A673 (cell line): ENCODE measurements around the gene DCLRE1B. TPM values are rescaled to one million over a fixed set of nuclear protein-coding genes. Genes with fewer than 3 reads are reported as not detected.

Experiments used
- BruUV-seq: library from RNA; stranded (reverse); fragments of 400-500 nt; replicated peaks from 2 replicates; lab custom pipeline; 2021; lab: Mats Ljungman, UMichigan
- CTCF ChIA-PET: fragments of 300-600 bp; sonication (Branson Sonifier 250); formaldehyde crosslinking; loops from one replicate; lab custom pipeline; 2022; ENCODE audit warnings: antibody characterized with exemption; lab: Charles Lee
- POLR2A ChIA-PET: fragments of 300-600 bp; sonication (Branson Sonifier 250); formaldehyde crosslinking; loops from one replicate; lab custom pipeline; 2022; ENCODE audit warnings: antibody characterized with exemption; ENCODE audit not compliant: low non-redundant PET; lab: Charles Lee
- DNase-seq: peaks from one replicate; pipeline ENCODE4 v3.0.0-alpha.2; 2015; ENCODE audit warnings: low spot score
- H3K27ac ChIP-seq: fragments of 200-600 bp; sonication (generic); 2 replicates; pipeline ENCODE4 v1.5.1; 2016; ENCODE audit warnings: mixed run types, low read depth, mild to moderate bottlenecking, mixed read lengths, antibody characterized with exemption, low read length; ENCODE audit not compliant: poor library complexity, severe bottlenecking
- H3K27me3 ChIP-seq: fragments of 200-600 bp; sonication (generic); replicated peaks from 2 replicates; pipeline ENCODE4 v1.6.1; 2017; ENCODE audit warnings: mixed run types, low read depth, mild to moderate bottlenecking, mixed read lengths, antibody characterized with exemption, low read length; ENCODE audit not compliant: insufficient read depth, poor library complexity
- H3K36me3 ChIP-seq: fragments of 200-600 bp; sonication (generic); 2 replicates; pipeline ENCODE4 v1.6.1; 2016; ENCODE audit warnings: mixed run types, mild to moderate bottlenecking, mixed read lengths, antibody characterized with exemption, low read length; ENCODE audit not compliant: insufficient read depth, poor library complexity, severe bottlenecking
- H3K4me1 ChIP-seq: fragments of 200-600 bp; sonication (generic); 2 replicates; pipeline ENCODE4 v1.6.1; 2017; ENCODE audit warnings: mixed run types, mild to moderate bottlenecking, mixed read lengths, antibody characterized with exemption, low read length; ENCODE audit not compliant: insufficient read depth, poor library complexity, severe bottlenecking
- H3K4me3 ChIP-seq: fragments of 200-600 bp; sonication (generic); 2 replicates; pipeline ENCODE4 v1.5.1; 2016; ENCODE audit warnings: low read depth, mixed run types, mild to moderate bottlenecking, mixed read lengths, low read length; ENCODE audit not compliant: poor library complexity, severe bottlenecking
- H3K9me3 ChIP-seq: fragments of 200-600 bp; sonication (generic); 2 replicates; pipeline ENCODE4 v1.6.1; 2016; ENCODE audit warnings: mixed run types, low read depth, mild to moderate bottlenecking, mixed read lengths, antibody characterized with exemption, low read length; ENCODE audit not compliant: poor library complexity, severe bottlenecking
- EZH2 ChIP-seq: fragments of 200-600 bp; sonication (generic); IDR thresholded peaks from 2 replicates; pipeline ENCODE4 v1.6.1; 2017; ENCODE audit warnings: borderline replicate concordance, low read depth, mild to moderate bottlenecking, mixed read lengths, antibody characterized with exemption, low read length; ENCODE audit not compliant: poor library complexity, severe bottlenecking
- intact Hi-C: fragments of 100-400 bp; cut with micrococcal nuclease; formaldehyde crosslinking; loops from one replicate; pipeline ENCODE4 v1.10.0; 2022; ENCODE audit not compliant: unreplicated experiment
- total RNA-seq: library from RNA; stranded (reverse); gene quantifications from 2 replicates; pipeline ENCODE4 v1.2.3, GENCODE V29; 2021
- TF ChIP-seq, protein P1 (sequence below): fragments of 300-800, 200-600 bp; sonication (generic); conservative IDR thresholded peaks from 2 replicates; pipeline ENCODE4 v1.5.1; 2017; ENCODE audit warnings: low read depth, mild to moderate bottlenecking, antibody characterized with exemption, low read length, moderate library complexity, mixed read lengths

The DCLRE1B gene
- total RNA-seq, 1 experiment from 2014 or later, result 34.6 TPM

DNA sequence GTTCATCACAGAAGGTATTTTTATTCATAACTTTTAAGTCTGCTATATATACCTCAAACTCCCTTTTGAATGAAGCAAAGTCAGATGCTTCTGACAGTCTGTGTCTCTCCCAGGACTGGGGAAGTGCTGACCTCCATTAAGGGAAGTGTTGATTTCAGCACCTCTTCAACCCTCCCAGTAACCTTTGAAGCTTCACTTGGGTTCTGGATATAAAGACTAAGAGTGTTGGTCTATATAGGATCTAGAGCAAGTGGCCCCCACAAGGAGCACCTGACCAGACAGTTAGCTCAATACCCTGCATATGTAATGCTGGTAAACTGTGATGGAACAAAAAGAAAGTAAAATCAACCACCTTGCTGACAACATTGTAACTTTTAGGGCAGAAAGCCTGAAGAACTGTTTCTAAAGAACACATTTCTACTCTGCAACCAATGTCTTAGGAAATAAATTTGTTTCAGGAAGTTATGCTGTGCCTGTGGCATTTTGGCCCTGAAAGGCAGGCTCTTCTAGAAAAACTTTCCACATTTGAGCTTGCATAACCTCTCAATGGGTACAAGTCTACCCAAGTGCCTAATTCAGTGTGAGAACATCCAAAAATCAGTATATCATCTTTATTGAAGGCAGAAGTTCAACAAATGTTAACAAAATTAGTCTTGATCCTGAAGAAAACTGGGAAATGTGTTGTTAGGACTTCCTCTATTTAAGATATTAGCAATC is 32.7 kb upstream of the DCLRE1B start:
- Histone ChIP-seq H3K9me3 (no peaks in the 10 kb centered on the region), H3K27ac (no peak overlapping the region), H3K4me1 (no peaks in the 10 kb centered on the region), H3K4me3 (no peak overlapping the region), H3K27me3 (no peaks in the 10 kb centered on the region), H3K36me3 (no peaks in the 10 kb centered on the region)
- ChIA-PET POLR2A (interaction anchor here (0.7 kb wide), 1 partner anchor 1153 kb away, joined by 3 read pairs; no protein-coding TSS in a partner anchor), CTCF (no interaction called here)
- intact Hi-C loops, result no loop called here
- no peak for DNase-seq
- TF ChIP-seq EZH2, result no peak
- TF ChIP-seq, protein P1, sequence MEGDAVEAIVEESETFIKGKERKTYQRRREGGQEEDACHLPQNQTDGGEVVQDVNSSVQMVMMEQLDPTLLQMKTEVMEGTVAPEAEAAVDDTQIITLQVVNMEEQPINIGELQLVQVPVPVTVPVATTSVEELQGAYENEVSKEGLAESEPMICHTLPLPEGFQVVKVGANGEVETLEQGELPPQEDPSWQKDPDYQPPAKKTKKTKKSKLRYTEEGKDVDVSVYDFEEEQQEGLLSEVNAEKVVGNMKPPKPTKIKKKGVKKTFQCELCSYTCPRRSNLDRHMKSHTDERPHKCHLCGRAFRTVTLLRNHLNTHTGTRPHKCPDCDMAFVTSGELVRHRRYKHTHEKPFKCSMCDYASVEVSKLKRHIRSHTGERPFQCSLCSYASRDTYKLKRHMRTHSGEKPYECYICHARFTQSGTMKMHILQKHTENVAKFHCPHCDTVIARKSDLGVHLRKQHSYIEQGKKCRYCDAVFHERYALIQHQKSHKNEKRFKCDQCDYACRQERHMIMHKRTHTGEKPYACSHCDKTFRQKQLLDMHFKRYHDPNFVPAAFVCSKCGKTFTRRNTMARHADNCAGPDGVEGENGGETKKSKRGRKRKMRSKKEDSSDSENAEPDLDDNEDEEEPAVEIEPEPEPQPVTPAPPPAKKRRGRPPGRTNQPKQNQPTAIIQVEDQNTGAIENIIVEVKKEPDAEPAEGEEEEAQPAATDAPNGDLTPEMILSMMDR, result no peak
- BruUV-seq, result no TSS peak

GRCh38 chr1:113874012-113874879 is 30.9 kb upstream of the DCLRE1B start:
- intact Hi-C loops, result no loop called here
- H3K4me1 ChIP-seq, result no peaks in the 10 kb centered on the region
- no peaks in the 10 kb centered on the region for H3K36me3 ChIP-seq
- CTCF ChIA-PET, result no interaction called here
- no TSS peak for BruUV-seq
- DNase-seq, result no peak
- H3K27ac ChIP-seq, result no peak overlapping the region
- no peaks in the 10 kb centered on the region for H3K9me3 ChIP-seq
- no peaks in the 10 kb centered on the region for H3K27me3 ChIP-seq
- H3K4me3 ChIP-seq, result no peak overlapping the region
- POLR2A ChIA-PET, result no interaction called here
- TF ChIP-seq, protein P1, result peak; percentile 32; the same call in 1 of the 2 replicates
- no peak for TF ChIP-seq EZH2

- POLR2A ChIA-PET, result no interaction called here
- Histone ChIP-seq H3K9me3 (no peaks in the 10 kb centered on the region), H3K4me3 (no peak overlapping the region), H3K27me3 (no peaks in the 10 kb centered on the region), H3K36me3 (no peaks in the 10 kb centered on the region), H3K27ac (no peak overlapping the region), H3K4me1 (no peaks in the 10 kb centered on the region)
- intact Hi-C loops, result no loop called here
- no peak for DNase-seq
- BruUV-seq, result no TSS peak
- CTCF ChIA-PET, result no interaction called here
- TF ChIP-seq, protein P1, result no peak
These were observed 29.4 kb upstream of the DCLRE1B start for GRCh38 chr1:113875714-113876113.
